ENCODE results near the gene OR1J1. TPM values are rescaled to one million over a fixed set of nuclear protein-coding genes. Genes with fewer than 3 reads are reported as not detected.

OR1J1 gene
- total and polyA plus RNA-seq, 9 donors, result not detected

- Histone ChIP-seq H3K4me1 (ENCODE audit: insufficient read depth) (no peaks in the 10 kb centered on the region), H3K4me3 (no peak within 1 kb of the TSS), H3K36me3 (no peaks in the 10 kb centered on the region), H3K27me3 (no peaks in the 10 kb centered on the region), H3K9me3 (no peaks in the 10 kb centered on the region), H3K27ac (no peak within 1 kb of the TSS)
- intact Hi-C loops (cut with DNase I), result no loop called here
- DNase-seq, result no peak
- no peak for TF ChIP-seq POLR2A (IDR thresholded peaks at IDR 0.05)
- no peak for TF ChIP-seq CTCF (IDR thresholded peaks at IDR 0.05)
- no peak for TF ChIP-seq EP300 (IDR thresholded peaks at IDR 0.05)
- WGBS, 3 donors, result 69 to 79% (median 75%) methylated on average over 4 of the region's 4 CpGs
Measured at GRCh38 chr9:122518841-122519240, 41.1 kb upstream of the OR1J1 start, which contains the start of gene OR1J4. OR1J4 (plus strand) TSS chr9:122519141; CDS start chr9:122519141, 0 bp downstream.

- WGBS, 3 donors, result 43 to 52% (median 47%) methylated on average over 2 of the region's 2 CpGs
- no peak overlapping the region for H3K27ac ChIP-seq
- H3K9me3 ChIP-seq, result no peaks in the 10 kb centered on the region
- no peaks in the 10 kb centered on the region for H3K36me3 ChIP-seq
- TF ChIP-seq EP300 (IDR thresholded peaks at IDR 0.05) (no peak), CTCF (IDR thresholded peaks at IDR 0.05) (no peak), POLR2A (IDR thresholded peaks at IDR 0.05) (no peak)
- no peak for DNase-seq
- intact Hi-C loops (cut with DNase I), result no loop called here
- no peak overlapping the region for H3K4me3 ChIP-seq
- H3K27me3 ChIP-seq, result no peaks in the 10 kb centered on the region
- no peaks in the 10 kb centered on the region for H3K4me1 ChIP-seq (ENCODE audit: insufficient read depth)
Measured at GRCh38 chr9:122518226-122518625, 40.5 kb upstream of the OR1J1 start.

- DNase-seq, result no peak
- Histone ChIP-seq H3K36me3 (no peaks in the 10 kb centered on the region), H3K27ac (no peak within 1 kb of the TSS), H3K4me1 (ENCODE audit: insufficient read depth) (no peaks in the 10 kb centered on the region), H3K4me3 (no peak within 1 kb of the TSS), H3K27me3 (no peaks in the 10 kb centered on the region), H3K9me3 (no peaks in the 10 kb centered on the region)
- TF ChIP-seq EP300 (IDR thresholded peaks at IDR 0.05) (no peak), POLR2A (IDR thresholded peaks at IDR 0.05) (no peak), CTCF (IDR thresholded peaks at IDR 0.05) (no peak)
- intact Hi-C loops (cut with DNase I), result no loop called here
- 68 to 70% (median 70%) methylated on average over 6 of the region's 6 CpGs for WGBS, 3 donors
Measured at GRCh38 chr9:122510502-122510901, 32.8 kb upstream of the OR1J1 start, which contains the start of gene OR1J2. OR1J2 (plus strand) TSS chr9:122510802; CDS start chr9:122510802, 0 bp downstream.

GRCh38 chr9:122506964-122507363, 29.2 kb upstream of the OR1J1 start:
- intact Hi-C loops (cut with DNase I), result no loop called here
- Histone ChIP-seq H3K27ac (no peak overlapping the region), H3K4me1 (ENCODE audit: insufficient read depth) (no peaks in the 10 kb centered on the region), H3K4me3 (no peak overlapping the region), H3K27me3 (no peaks in the 10 kb centered on the region), H3K36me3 (no peaks in the 10 kb centered on the region), H3K9me3 (no peaks in the 10 kb centered on the region)
- no peak for TF ChIP-seq EP300 (IDR thresholded peaks at IDR 0.05)
- no peak for TF ChIP-seq CTCF (IDR thresholded peaks at IDR 0.05)
- TF ChIP-seq POLR2A (IDR thresholded peaks at IDR 0.05), result no peak
- WGBS, 3 donors, result 35 to 41% (median 38%) methylated on average over 2 of the region's 2 CpGs
- no peak for DNase-seq
